T-helper 9 cell (primary cell): Measurements from ENCODE around the gene SLC10A7.
"Not testable (repeated sequence)": the region's sequence is repeated elsewhere in the genome, so short reads cannot be mapped to it uniquely, and the experiment has no call there.

Experiments used
- DNase-seq: peaks from one replicate; pipeline ENCODE4 v3.0.0-alpha.2; 2020

The SLC10A7 gene

DNA sequence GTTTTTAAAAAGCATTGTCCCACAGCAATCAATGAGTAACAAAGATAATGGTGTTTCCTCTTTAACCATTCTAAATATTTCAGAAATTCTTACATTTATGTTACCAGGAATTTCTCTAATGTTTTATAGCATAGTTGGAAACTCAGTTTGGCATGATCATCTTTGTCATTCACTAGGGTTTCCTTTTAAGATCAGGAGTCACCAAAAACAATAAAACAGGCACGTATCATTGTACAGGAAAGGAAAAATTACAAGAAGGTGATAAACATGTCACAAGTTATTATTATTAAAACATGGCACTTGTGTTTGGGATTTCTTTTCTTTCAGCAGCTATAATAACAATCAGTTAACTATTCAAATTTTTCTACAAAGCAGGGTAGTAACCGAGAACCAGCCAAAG, 84.0 kb downstream of the SLC10A7 start:
- no peak for DNase-seq

DNA sequence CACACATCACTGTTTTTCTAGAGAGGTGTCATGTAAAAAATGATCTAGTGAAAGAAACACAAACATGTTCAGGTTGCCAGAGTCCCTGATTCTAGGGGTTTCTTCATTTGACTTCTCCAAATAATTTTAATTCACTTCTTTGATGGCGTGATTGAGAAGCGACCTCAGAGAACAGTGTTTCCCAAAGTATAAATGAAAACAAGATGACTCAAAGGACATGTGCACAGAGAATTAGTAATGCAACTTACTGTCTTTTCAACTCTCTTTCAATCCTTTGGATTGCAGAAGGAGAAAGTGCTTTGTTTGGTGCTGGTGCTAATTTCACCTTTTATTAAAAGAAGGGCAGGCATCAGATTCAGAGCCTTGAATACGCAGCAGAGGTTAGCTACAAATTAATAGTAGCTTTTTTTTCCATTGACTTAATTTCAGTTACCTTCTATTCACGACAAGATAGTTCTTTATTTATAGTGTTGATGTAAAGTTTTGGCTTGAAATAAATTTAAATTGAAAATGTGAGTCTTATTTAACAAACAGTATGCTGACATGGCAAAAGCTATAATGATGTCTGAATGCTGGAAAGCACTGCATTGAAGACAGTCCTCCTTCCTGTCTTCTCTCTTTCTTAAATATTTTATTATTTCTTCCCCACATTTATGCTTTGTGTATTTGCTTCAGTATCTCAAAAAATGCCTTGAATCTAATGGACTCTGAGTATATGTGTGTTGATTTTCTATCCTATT, 85.1 kb downstream of the SLC10A7 start:
- DNase-seq, result no peak

DNA sequence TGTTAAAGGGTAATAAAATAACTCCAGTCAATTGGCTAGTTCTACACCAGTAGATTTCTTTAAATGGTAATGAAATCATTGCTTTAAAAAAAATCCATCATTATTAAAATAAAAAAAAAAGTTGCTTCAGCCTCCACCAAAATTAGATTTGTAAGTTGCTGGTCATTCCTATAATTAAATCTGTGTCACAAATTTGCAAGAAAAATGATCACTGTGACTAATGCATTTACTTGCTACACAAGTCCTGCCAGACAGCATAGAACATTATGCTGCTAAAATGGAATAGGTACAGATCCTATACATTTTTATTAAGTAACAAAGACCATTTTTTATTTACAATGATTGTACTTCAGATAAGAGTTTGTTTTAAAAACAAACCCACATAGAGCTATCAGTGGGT, 85.8 kb downstream of the SLC10A7 start:
- DNase-seq, result no peak

DNA sequence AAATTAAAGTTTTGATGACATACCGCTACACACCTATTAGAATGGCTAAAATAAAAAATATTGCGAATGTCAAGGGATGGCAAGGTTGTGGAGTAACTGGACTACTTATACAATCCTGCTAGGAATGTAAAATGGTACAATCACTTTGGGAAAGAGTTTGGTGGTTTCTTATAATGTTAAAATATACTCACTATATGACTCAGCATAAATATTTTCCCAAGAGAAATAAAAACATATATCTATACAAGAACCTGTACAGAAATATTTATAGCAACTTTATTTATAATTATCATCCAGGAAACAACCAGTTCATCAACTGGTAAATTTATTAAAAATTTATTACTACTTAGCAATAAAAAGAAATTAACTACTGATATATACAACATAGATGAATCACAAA, 89.7 kb downstream of the SLC10A7 start:
- DNase-seq, result no peak

DNA sequence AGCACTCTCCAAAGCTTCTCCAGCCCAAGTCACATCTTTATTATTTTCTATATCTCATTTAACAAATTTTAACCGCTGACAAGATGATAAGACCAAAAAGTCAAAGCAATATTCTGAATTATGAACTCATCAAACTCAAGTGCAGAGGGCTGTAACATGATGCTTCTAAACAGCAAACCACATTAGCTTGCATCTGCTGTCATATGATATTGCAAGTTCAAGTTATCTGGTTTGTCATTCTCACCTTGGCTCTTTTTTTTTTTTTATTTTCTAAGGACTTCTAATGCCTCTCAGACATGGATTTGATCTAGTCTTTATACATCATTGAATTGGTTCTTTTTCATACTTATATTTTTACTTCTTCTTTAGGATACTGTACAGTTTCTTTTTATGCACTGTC, 93.4 kb downstream of the SLC10A7 start:
- DNase-seq, result no peak

DNA sequence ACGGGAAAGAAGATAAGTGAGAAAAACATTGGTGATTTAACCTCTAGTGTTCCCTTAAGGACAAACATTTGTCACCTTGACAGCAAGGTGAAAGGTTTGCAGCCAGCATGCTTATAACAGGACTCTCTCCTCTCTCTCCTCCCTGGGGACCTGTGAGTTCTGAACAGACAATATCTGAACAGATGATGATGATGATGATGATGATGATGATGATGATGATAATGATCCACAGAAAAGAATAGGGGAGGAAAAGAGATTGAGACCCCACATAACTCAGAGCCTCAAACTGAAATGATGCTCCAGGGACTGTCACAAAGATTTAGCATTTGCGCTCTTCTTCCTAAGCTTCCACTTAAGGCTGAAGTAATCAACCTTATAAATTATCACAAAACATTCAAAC, 103.9 kb downstream of the SLC10A7 start:
- DNase-seq, result no peak

DNA sequence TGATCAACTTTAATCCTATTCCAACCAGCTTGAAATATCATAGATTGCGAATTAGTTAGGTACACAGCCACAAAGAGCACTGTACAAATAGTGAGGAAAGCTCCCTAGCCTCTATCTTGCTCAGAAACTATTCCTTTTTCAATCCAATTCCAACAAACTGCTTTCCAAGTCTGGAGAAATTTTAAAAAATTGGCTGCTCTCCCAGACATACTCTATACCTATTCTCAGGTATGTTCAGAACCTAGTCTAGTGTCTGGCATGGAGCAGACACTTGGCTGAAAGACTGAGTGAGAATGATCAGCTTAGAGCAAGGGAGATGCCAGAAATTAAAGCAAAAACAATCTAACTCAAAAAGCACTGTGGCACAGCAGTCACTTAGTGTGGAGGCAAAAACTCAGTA, 105.9 kb downstream of the SLC10A7 start:
- no peak for DNase-seq

DNA sequence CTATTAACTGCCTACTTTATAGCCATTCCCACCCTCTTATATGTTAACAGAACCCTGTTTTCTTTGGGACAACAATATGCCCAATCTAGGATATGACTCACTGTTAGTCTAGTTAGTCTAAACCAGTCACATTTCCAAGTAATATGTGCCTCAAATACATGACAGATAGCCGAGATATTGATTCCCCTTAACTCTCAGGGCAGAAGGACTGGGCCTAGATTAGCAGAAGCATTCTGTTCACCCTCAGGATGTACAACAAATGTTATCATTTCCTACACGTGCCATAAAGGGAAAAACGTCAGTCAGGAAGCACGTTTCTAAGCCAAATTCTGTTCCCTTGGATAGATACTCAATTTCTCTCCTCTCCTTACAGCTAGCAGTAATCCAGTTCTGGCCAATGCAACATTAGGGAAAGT, 114.1 kb downstream of the SLC10A7 start:
- DNase-seq, result no peak

DNA sequence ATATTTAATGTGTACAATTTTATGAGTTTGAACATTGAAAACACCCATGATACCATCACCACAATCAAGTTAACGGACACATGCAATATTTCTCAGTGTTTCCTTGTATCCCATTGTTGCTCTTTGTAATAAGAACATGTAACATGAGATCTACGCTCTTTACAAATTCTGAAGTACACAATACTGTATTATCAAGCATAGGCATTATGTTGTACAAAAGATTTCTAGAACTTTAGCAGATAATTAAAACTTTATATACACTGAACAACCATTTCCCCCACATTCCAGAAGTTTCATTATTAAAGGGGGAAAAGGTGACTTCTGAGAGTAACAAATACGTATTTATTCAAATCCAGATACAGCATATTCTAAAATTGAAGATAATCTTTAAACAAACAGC, 114.5 kb downstream of the SLC10A7 start:
- no peak for DNase-seq

DNA sequence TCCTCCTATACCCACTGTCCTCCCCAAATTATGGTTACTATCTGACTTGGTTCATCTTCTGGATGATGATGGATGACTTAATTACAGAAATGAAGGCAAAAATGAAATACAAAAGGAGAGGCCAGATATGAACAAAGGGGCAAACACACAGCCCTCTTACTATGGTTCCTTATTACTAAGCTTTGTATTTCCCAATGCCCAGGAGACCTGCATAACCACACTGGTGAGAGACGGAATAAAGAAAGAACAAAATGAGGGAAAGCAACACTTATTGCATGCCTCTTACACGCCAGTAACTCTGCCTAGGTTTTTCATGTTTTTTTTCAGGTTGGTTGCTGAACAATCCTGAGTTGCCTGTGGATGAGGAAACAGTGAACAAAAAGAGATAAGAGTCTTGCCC, 120.5 kb downstream of the SLC10A7 start:
- no peak for DNase-seq

DNA sequence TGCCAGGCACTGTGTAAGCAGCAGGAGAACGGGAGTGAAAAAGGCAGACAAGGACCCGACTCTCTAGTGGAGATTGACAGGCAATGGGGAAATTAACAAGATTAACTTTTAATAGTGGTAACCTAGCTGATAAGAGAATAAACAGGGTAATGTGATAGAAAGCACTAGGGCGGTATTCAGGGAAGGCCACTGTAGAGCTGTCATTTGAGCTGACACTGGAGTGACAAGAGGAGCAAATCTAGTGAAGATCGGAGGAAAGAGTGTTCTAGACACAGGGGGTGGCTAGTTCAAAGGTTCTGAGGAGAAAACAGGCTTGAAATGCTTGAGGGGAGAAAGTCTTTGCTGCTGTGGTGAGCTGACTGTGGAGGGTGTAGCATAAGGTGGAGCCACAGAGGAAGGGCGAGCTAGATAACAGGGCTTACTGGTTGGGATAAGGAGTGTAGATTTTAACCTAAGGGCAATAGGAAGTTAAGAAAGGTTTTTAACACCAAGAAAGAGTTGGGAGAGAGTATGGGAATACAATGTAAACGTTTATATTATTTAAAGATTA, 122.8 kb downstream of the SLC10A7 start:
- no peak for DNase-seq

DNA sequence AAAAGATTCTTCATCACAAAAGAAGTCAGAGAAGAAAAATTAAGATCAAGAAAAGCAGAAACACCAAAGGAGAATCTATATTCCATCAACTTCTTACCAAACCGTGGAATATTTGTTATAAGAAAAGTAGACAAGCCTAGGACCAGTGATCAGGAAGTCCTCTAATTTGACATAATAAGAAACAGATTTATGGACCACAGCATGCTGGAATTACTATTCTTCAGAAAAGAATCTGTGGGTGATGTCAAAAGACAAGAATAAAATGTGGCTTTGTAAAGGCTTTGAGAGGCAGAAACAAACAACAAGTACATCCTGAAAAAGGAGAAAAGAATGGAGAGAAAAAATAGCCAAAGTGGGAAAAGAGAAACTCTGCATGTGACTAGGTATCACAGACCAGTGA, 123.3 kb downstream of the SLC10A7 start:
- no peak for DNase-seq

DNA sequence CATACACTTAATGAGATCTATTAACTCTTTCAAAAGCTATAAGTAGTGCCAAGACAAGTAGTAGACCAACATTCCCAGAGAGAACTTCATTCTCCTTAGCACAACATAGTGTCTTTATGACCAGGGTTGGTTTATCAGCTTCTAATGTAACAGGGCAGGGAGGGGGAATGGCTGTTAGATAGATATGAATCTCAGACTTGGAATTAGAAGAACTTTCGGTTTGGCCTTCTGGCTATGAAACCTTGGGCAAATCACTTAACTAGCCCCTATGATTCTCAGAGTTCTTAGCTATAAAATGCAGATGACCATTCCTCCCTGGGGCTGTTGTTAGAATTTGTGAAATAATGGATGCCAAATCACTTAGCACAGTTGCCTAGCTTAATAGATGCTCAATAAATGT, 132.2 kb downstream of the SLC10A7 start:
- no peak for DNase-seq

DNA sequence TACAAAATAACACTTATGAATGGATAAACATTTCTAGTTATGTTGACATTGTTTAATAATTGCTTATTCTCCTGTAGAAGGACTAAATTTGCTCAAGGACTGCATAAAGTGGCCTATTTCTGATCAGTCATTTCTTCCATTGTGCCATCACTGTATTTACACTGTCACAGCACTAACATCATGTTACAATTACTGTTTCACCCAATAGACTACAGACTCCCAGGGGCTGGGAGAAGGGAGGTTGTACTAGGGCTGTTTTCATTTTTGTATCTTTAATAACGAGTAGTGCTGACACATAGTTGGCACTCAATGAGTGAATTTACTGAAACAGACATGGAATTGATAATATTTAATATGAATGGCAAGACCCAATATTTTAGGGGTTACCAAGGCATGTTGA, 139.5 kb downstream of the SLC10A7 start:
- no peak for DNase-seq

DNA sequence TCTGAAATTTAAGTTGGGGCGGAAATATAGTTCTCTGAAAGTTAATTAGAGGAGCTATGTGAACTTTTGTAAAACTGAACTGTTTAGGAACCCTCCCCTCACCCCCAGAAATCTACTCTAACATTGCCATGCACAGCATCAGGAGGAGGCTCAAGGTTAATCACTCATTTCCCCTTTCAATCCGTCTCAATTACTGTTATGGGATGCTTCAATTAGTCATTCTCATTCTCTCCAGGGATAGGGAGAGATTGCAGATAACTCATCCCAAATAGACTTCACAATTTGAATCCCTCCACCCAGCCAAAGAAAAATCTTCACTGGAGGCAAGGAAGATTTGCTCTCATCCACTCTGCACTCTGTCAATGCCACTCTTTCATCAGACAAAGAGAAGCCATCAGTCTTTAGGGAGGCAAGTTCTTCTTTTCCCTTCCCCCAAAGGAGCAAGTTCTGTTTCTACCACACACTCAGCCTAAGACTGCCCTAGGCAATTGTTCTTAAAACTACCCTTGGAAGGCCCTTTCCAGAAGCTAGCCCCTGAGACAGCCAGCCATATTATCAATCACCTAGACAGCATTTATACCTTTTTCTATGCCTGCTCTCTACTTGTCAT, 140.4 kb downstream of the SLC10A7 start:
- no peak for DNase-seq

DNA sequence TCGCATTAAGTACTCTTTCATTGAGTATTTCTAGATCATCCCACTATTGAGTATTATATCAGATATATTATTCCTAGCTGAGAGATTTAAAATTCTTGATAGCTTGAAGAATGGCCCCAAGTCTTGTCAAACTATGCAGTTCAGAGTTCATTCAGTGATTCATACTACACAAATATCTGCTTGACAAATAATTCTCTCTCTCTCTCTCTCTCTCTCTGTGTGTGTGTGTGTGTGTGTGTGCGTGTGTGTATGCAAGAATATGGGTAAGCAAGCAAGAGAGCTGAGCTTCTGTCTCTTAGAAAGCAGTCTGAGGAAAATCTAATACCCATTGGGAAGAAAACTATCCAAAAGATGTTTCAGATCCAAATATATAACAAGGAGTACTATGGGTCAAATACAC, 142.0 kb downstream of the SLC10A7 start:
- DNase-seq, result no peak

DNA sequence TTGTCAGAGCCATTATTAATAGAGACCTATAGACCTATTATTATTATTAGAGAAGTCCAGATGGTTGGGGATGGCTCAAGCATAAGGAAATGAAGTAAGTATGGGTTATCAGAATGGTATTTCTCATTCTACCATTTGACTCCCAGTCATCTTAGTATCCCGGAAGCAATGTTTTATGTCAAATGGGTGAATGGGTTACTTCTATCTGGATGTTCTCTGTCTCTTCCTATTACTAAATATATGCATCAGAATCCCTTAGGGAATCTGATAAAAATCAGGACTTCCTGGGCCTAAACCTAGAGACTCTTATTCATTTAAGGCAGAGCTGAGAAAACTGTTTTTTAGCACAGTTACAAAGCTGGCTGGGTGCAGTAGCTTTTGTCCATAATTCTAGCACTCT, 149.9 kb downstream of the SLC10A7 start:
- DNase-seq, result no peak

DNA sequence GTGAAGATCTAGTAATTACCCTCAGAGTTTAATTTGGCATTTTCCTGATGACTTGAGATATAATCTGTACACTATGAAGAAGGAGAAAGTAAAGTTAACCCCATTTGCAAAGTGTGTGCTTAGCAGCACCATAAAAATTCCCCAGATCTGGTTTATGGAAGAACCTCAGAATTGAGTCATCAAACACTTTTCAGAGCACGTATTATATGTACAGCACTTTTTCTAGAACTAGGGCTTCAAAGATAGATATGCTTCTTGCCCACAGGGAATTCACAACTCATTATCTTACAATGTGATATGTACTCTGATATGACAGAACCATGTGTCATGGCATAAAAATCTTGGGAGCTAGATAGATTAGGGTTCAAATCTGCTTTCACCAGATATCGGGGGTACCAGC, 150.9 kb downstream of the SLC10A7 start:
- no peak for DNase-seq

DNA sequence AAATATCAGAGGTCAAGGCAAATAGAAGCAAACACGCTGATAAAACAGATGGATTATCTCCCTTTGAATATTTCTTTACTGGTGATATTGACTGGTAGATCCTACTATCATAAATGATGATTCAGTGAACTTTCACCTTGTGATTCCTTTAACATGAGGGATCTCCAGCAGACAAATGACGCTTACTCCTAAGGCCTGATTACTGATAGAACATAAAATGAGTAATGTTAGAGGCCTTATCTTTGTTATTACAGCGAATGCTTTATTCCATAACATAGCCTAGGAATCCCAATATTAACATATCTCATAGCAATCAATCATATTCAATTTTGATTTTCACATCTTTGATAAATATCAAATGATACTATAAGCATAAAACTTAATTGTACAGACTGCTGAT, 152.3 kb downstream of the SLC10A7 start:
- DNase-seq, result no peak

DNA sequence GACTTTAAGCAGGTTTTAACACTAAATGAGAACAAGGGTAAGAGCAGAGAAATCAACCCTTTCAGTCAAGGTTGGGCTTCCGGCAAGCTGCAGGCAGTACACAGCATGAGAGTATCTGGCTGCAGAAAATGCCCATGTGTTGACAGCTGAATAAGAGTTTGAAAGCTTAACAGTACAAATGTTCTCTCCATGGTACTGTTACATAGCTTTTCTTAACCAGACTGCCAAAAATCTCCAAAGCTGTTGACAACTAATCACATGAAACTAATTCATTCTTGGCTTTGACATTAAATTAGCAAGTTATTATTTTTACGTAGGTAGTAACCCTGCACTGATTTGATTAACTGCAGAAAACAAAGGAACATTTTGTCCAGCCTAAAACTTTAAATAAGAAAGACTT, 153.5 kb downstream of the SLC10A7 start:
- no peak for DNase-seq

DNA sequence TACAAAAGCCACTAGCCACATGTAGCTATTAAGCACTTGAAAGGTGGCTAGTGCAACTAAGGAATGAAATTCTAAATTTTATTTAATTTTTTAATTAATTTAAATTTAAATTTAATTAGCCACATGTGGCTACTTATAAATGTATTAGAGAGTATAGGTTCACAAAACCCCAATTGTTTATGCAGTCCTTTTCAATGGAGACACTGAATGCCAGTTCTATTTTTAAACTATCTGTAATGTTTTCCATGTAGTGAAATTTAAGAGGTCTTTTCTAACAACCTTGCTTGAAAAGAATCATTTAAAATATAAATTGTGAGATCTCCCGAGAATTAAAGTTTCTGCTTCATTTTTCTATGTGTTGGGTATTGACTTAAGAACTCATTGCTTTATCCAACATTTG, 154.4 kb downstream of the SLC10A7 start:
- no peak for DNase-seq

DNA sequence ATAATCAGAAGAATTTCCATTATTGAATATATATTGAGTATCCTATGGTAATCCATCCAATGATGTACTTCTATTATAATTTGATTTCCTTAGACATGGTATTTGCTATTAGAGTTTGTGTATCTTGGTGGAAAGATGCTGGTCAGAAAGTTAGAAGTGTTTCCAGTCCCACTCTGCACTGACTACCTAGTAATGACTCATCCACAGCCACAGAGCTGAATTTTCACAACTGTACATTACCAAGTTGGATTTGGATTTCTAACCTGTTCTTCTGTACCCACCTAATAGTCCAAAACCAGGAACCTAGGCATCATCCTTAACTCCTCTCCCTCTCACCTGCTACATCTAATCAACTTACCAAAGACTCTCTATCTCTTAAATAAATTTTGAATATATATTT, 162.0 kb downstream of the SLC10A7 start:
- no peak for DNase-seq

DNA sequence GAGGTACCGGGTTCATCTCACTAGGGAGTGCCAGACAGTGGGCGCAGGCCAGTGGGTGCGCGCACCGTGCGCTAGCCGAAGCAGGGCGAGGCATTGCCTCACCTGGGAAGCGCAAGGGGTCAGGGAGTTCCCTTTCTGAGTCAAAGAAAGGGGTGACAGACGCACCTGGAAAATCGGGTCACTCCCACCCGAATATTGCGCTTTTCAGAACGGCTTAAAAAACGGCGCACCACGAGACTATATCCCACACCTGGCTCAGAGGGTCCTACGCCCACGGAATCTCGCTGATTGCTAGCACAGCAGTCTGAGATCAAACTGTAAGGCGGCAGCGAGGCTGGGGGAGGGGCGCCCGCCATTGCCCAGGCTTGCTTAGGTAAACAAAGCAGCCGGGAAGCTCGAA, 171.6 kb downstream of the SLC10A7 start:
- not testable (repeated sequence) for DNase-seq

DNA sequence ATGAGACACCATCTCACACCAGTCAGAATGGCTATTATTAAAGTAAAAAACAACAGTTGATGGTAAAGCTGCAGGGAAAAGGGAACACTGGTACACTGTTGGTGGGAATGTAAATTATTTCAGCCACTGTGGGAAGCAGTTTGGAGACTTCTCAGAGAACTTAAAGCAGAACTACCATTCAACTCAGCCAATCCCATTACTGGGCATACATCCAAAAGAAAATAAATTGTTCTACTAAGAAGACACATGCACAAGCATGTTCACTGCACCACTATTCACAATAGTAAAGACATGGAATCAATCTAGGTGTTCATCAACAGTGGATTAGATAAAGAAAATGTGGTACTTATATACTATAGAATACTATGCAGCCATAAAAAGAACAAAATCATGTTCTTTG, 172.4 kb downstream of the SLC10A7 start:
- DNase-seq, result no peak

DNA sequence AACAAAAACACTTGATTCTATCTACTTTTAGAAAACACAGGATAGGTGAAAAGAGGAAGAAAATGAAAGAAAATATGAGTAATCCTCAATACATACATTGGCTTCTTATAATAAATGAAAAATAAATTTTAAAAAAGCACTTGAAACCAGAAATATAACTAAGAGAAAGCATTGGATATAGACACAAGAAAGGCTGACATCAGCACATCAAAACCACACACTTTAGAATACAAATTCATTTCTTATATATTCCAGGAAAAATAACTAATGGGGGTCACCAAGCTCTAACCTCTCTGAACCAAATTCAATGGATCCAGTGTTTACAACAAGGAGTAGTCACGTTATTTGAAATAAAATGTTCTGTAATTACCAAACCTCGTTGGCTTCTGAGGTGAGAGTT, 173.9 kb downstream of the SLC10A7 start:
- DNase-seq, result no peak
